K562 (cell line): ENCODE data around the gene MT1A. TPM values are rescaled to one million over a fixed set of nuclear protein-coding genes. Genes with fewer than 3 reads are reported as not detected.

ENCODE experiments used
- CBX2 ChIP-seq: fragments of 200-600 bp; sonication (generic); IDR thresholded peaks from one replicate; pipeline ENCODE4 v1.6.1; 2012; ENCODE audit warnings: mild to moderate bottlenecking, low read length, inconsistent platforms; ENCODE audit not compliant: insufficient read depth, poor library complexity, severe bottlenecking
- CUX1 ChIP-seq: fragments of 200-800 bp; sonication (Bioruptor generic); IDR thresholded peaks from 2 replicates; pipeline ENCODE4 v1.6.1; 2016; ENCODE audit warnings: missing genetic modification characterization, missing compliant biosample characterization
- GTF2B ChIP-seq: IDR thresholded peaks from 2 replicates; pipeline ENCODE4 v1.6.1; 2011; ENCODE audit not compliant: insufficient read length; ENCODE audit errors: extremely low read depth
- GTF2E2 ChIP-seq: fragments of 200-800 bp; sonication (Bioruptor generic); IDR thresholded peaks from 2 replicates; pipeline ENCODE4 v1.6.1; 2016; ENCODE audit warnings: missing genetic modification characterization, missing compliant biosample characterization
- HDAC1 ChIP-seq, 2 experiments: fragments of 450-650 bp; IDR thresholded peaks; 2 replicates each; pipeline ENCODE4 v1.6.1; 2016 to 2017; ENCODE audit warnings: inconsistent platforms in 1 of 2, mild to moderate bottlenecking in 1 of 2, moderate library complexity in 1 of 2
- IRF2 ChIP-seq: sonication (generic); formaldehyde crosslinking; IDR thresholded peaks from 2 replicates; pipeline ENCODE4 v1.8.1; 2022; ENCODE audit warnings: mild to moderate bottlenecking, missing genetic modification reagents
- KDM1A ChIP-seq, 2 experiments: fragments of 450-650 bp; IDR thresholded peaks; 2 replicates each; pipeline ENCODE4 v1.6.1; 2016; ENCODE audit warnings: mild to moderate bottlenecking in 2 of 2
- MEF2D ChIP-seq: conservative IDR thresholded peaks from 2 replicates; pipeline ENCODE4 v1.6.1; 2016; ENCODE audit warnings: low read depth, missing genetic modification characterization, missing compliant biosample characterization
- NEUROD1 ChIP-seq: fragments of 150-350 bp; IDR thresholded peaks from 2 replicates; pipeline ENCODE4 v1.6.1; 2014; ENCODE audit warnings: borderline replicate concordance, low read length, low read depth; ENCODE audit not compliant: partially characterized antibody
- PML ChIP-seq: IDR thresholded peaks from 2 replicates; pipeline ENCODE4 v1.6.1; 2012; ENCODE audit warnings: low read length, inconsistent platforms
- POLR2H ChIP-seq: IDR thresholded peaks from 2 replicates; pipeline ENCODE4 v1.6.1; 2016; ENCODE audit warnings: missing genetic modification characterization, low read depth, mild to moderate bottlenecking, control low read depth, missing compliant biosample characterization, moderate library complexity
- PYGO2 ChIP-seq: fragments of 450-650 bp; IDR thresholded peaks from 2 replicates; pipeline ENCODE4 v1.6.1; 2016; ENCODE audit warnings: mild to moderate bottlenecking, missing genetic modification characterization, moderate library complexity, missing compliant biosample characterization
- RBM15 ChIP-seq: fragments of 200-400 bp; formaldehyde crosslinking; IDR thresholded peaks from 2 replicates; pipeline ENCODE4 v1.6.1; 2018; ENCODE audit warnings: mild to moderate bottlenecking, low read length, moderate library complexity; ENCODE audit not compliant: insufficient read depth
- RBM22 ChIP-seq: fragments of 200-400 bp; formaldehyde crosslinking; IDR thresholded peaks from 2 replicates; pipeline ENCODE4 v1.6.1; 2018; ENCODE audit warnings: low read length, low read depth; ENCODE audit not compliant: poor library complexity, severe bottlenecking
- SUPT5H ChIP-seq: fragments of 450-650 bp; IDR thresholded peaks from 2 replicates; pipeline ENCODE4 v1.6.1; 2016
- ZBTB49 ChIP-seq: sonication (generic); formaldehyde crosslinking; IDR thresholded peaks from 2 replicates; pipeline ENCODE4 v1.8.0; 2022; ENCODE audit warnings: missing genetic modification reagents, mild to moderate bottlenecking, borderline replicate concordance
- ZNF146 ChIP-seq: IDR thresholded peaks from one replicate; pipeline ENCODE4 v1.6.1; 2018; ENCODE audit warnings: missing compliant biosample characterization; ENCODE audit not compliant: unreplicated experiment
- ZNF282 ChIP-seq: sonication (generic); formaldehyde crosslinking; IDR thresholded peaks from 2 replicates; pipeline ENCODE4 v1.8.1; 2023; ENCODE audit warnings: missing genetic modification reagents
- ZNF766 ChIP-seq: fragments of 200-800 bp; sonication (Bioruptor generic); conservative IDR thresholded peaks from 2 replicates; pipeline ENCODE4 v1.6.1; 2016; ENCODE audit warnings: missing genetic modification characterization, missing compliant biosample characterization
- polyA plus RNA-seq, 8 experiments: library from polyadenylated mRNA; depleted of rRNA in 4 of 8; stranded (reverse) in 5 of 8; unstranded in 3 of 8; fragments of >200 nt; fragmentation: Nextera tagmentation in 2 of 8; fragmentation: Illumina TruSeq in 1 of 8; extraction: Ambion mirVana in 2 of 8; extraction: Trizol in 1 of 8; gene quantifications; 2 replicates each; pipeline versions ENCODE4 v1.2.1 to v1.2.3, GENCODE V29; 2011 to 2014; ENCODE audit warnings: inconsistent platforms in 1 of 8, missing spikeins in 1 of 8
- total RNA-seq, 7 experiments: library from RNA; depleted of rRNA in 6 of 7; stranded (reverse); fragments of >200 nt in 6 of 7; fragmentation: Illumina TruSeq in 2 of 7; extraction: Trizol in 2 of 7; gene quantifications; 2 replicates each; pipeline versions ENCODE4 v1.2.1 to v1.2.3, GENCODE V29; 2011 to 2021; ENCODE audit warnings: low replicate concordance in 1 of 7

Gene MT1A
- total and polyA plus RNA-seq, 9 of the 15 experiments (the other 6 are each of a cell fraction or from before 2014, with no cell fraction given) = 0.23 TPM; not detected in 8

- peak in 1 of 2 experiments; percentile 34; a peak in 1 of 4 replicates for TF ChIP-seq HDAC1 (IDR thresholded peaks at IDR 0.05)
- peak; percentile 76 for TF ChIP-seq SUPT5H
- TF ChIP-seq IRF2 = no peak
- no peak for TF ChIP-seq CBX2
- peak; percentile 7 for TF ChIP-seq NEUROD1
- TF ChIP-seq KDM1A (IDR thresholded peaks at IDR 0.05) = peak in 1 of 2 experiments; percentile 94; a peak in 2 of 4 replicates
- TF ChIP-seq PYGO2 (tag) = no peak
- TF ChIP-seq GTF2E2 (tag) = no peak
- 0 out of 2 replicates have a peak, but pooled peaks have one; percentile 23 for TF ChIP-seq MEF2D (tag)
- no peak for TF ChIP-seq ZNF282 (CRISPR knock-in tag)
- TF ChIP-seq GTF2B = no peak
- TF ChIP-seq RBM22 = no peak
- no peak for TF ChIP-seq ZNF146 (CRISPR knock-in tag)
- 0 out of 2 replicates have a peak, but pooled peaks have one; percentile 22 for TF ChIP-seq PML
- no peak for TF ChIP-seq ZNF766 (CRISPR knock-in tag)
- no peak for TF ChIP-seq CUX1 (CRISPR knock-in tag)
- TF ChIP-seq POLR2H (tag) = peak; percentile 63
- TF ChIP-seq ZBTB49 (CRISPR knock-in tag) = no peak
- no peak for TF ChIP-seq RBM15
Observed at GRCh38 chr16:56608043-56608875, 30.2 kb upstream of the MT1A start, which contains the start of gene MT2A (continued).
